Liver (tissue), 9 donors: ENCODE data around the gene TRMT1. TPM values are rescaled to one million over a fixed set of nuclear protein-coding genes. Genes with fewer than 3 reads are reported as not detected.

Source experiments
- DNase-seq: peaks from one replicate; pipeline ENCODE4 v3.0.0-alpha.2; 2017; ENCODE audit warnings: low spot score
- H3K27ac ChIP-seq, 2 donors: one replicate each; pipeline ENCODE4 v1.7.0; 2013; ENCODE audit warnings: inconsistent platforms in 2 of 2, low read length in 2 of 2, control low read depth in 1 of 2, low read depth in 1 of 2, mild to moderate bottlenecking in 1 of 2
- H3K27me3 ChIP-seq, 4 donors: one replicate each; pipeline versions ENCODE4 v1.6.1 to v1.7.0; 2013; ENCODE audit warnings: low read length in 3 of 4, inconsistent platforms in 1 of 4, mild to moderate bottlenecking in 1 of 4, moderate library complexity in 1 of 4; ENCODE audit not compliant: control insufficient read depth in 4 of 4, insufficient read depth in 4 of 4
- H3K36me3 ChIP-seq, 4 donors: one replicate each; pipeline versions ENCODE4 v1.6.1 to v1.7.0; 2013; ENCODE audit warnings: low read length in 3 of 4, mild to moderate bottlenecking in 3 of 4, low read depth in 1 of 4, moderate library complexity in 1 of 4; ENCODE audit not compliant: control insufficient read depth in 4 of 4, insufficient read depth in 3 of 4
- H3K4me1 ChIP-seq, 4 donors: one replicate each; pipeline versions ENCODE4 v1.6.1 to v1.7.0; 2013; ENCODE audit warnings: low read length in 3 of 4, mild to moderate bottlenecking in 3 of 4, moderate library complexity in 1 of 4; ENCODE audit not compliant: control insufficient read depth in 4 of 4, insufficient read depth in 4 of 4
- H3K4me3 ChIP-seq, 3 donors: one replicate each; pipeline versions ENCODE4 v1.6.1 to v1.7.0; 2013; ENCODE audit warnings: low read length in 3 of 3, control low read depth in 1 of 3, low read depth in 1 of 3, mild to moderate bottlenecking in 1 of 3
- H3K9ac ChIP-seq, 2 donors: one replicate each; pipeline ENCODE4 v1.7.0; 2013; ENCODE audit warnings: low read length in 2 of 2, mild to moderate bottlenecking in 2 of 2, moderate library complexity in 2 of 2, control low read depth in 1 of 2, low read depth in 1 of 2
- H3K9me3 ChIP-seq, 4 donors: one replicate each; pipeline versions ENCODE4 v1.6.1 to v1.7.0; 2013; ENCODE audit warnings: low read length in 3 of 4; ENCODE audit not compliant: control insufficient read depth in 4 of 4
- ATF3 ChIP-seq: IDR thresholded peaks from 2 replicates; pipeline ENCODE4 v1.6.1; 2016; ENCODE audit warnings: antibody characterized with exemption
- CTCF ChIP-seq: fragments of 150-350 bp; IDR thresholded peaks from 2 replicates; pipeline ENCODE4 v1.5.1; 2017; ENCODE audit warnings: improper control_type of control experiment, low read depth, low read length; ENCODE audit not compliant: missing input control
- EGR1 ChIP-seq, 2 donors: IDR thresholded peaks; 2 replicates each; pipeline ENCODE4 v1.6.1; 2016 to 2018; ENCODE audit warnings: antibody characterized with exemption in 2 of 2, low read depth in 2 of 2
- FOXA2 ChIP-seq: IDR thresholded peaks from 2 replicates; pipeline ENCODE4 v1.6.1; 2016; ENCODE audit warnings: antibody characterized with exemption
- GABPA ChIP-seq, 2 donors: IDR thresholded peaks in 1 of 2; conservative IDR thresholded peaks in 1 of 2; 2 replicates each; pipeline ENCODE4 v1.6.1; 2016; ENCODE audit warnings: antibody characterized with exemption in 2 of 2, mild to moderate bottlenecking in 1 of 2, moderate library complexity in 1 of 2
- HNF4A ChIP-seq, 2 donors: conservative IDR thresholded peaks; 2 replicates each; pipeline ENCODE4 v1.6.1; 2016; ENCODE audit warnings: antibody characterized with exemption in 2 of 2, mild to moderate bottlenecking in 2 of 2
- HNF4G ChIP-seq: IDR thresholded peaks from 2 replicates; pipeline ENCODE4 v1.6.1; 2016; ENCODE audit warnings: antibody characterized with exemption
- MAX ChIP-seq: IDR thresholded peaks from 2 replicates; pipeline ENCODE4 v1.6.1; 2016; ENCODE audit warnings: antibody characterized with exemption
- NR2F2 ChIP-seq: IDR thresholded peaks from 2 replicates; pipeline ENCODE4 v1.6.1; 2016; ENCODE audit warnings: antibody characterized with exemption
- REST ChIP-seq: IDR thresholded peaks from 2 replicates; pipeline ENCODE4 v1.6.1; 2016; ENCODE audit warnings: antibody characterized with exemption, mild to moderate bottlenecking
- RXRA ChIP-seq, 2 donors: IDR thresholded peaks; 2 replicates each; pipeline ENCODE4 v1.6.1; 2017 to 2018; ENCODE audit warnings: antibody characterized with exemption in 2 of 2, mild to moderate bottlenecking in 1 of 2
- SP1 ChIP-seq: IDR thresholded peaks from 2 replicates; pipeline ENCODE4 v1.6.1; 2018; ENCODE audit warnings: antibody characterized with exemption, mild to moderate bottlenecking
- TAF1 ChIP-seq: conservative IDR thresholded peaks from 2 replicates; pipeline ENCODE4 v1.6.1; 2016; ENCODE audit warnings: antibody characterized with exemption, mild to moderate bottlenecking
- WGBS: extraction: QIAGEN DNeasy Blood & Tissue Kit; methylation state at CpG from one replicate; pipeline ENCODE4 v1.1.7; 2013; 5-methylcytosine and 5-hydroxymethylcytosine counted together
- polyA plus RNA-seq, 2 donors: library from polyadenylated mRNA; stranded (reverse) in 1 of 2; unstranded in 1 of 2; fragments of 200-250 nt in 1 of 2; fragments of >200 nt in 1 of 2; fragmentation: Nextera tagmentation in 1 of 2; extraction: Ambion mirVana in 1 of 2; gene quantifications; one replicate each; pipeline versions ENCODE4 v1.2.1 to v1.2.3, GENCODE V29; 2013 to 2015
- total RNA-seq, 2 donors: library from RNA; depleted of rRNA; stranded (reverse); fragments of >200 nt; gene quantifications; one replicate each; pipeline ENCODE4 v1.2.3, GENCODE V29; 2014
- donor health status: healthy.
- donor health status: healthy.
- donor health status: healthy.
- donor health status: healthy.
- donor health status: healthy.

Gene TRMT1
- total and polyA plus RNA-seq, 4 donors, result 8.3 to 15.6 (median 11.7) TPM

- WGBS, result 10% methylated on average over 69 of the region's 69 CpGs
- Histone ChIP-seq H3K9ac (no peak overlapping the region), H3K36me3 (peaks cover 0 to 6% (median 2%) of the 10 kb centered on the region in 4 donors), H3K9me3 (no peaks in the 10 kb centered on the region), H3K4me3 (peak overlapping the region in 1 of 3 donors; percentile 19), H3K27me3 (no peaks in the 10 kb centered on the region), H3K4me1 (peaks cover 16 to 39% (median 22%) of the 10 kb centered on the region in 4 donors), H3K27ac (peak overlapping the region in 1 of 2 donors; percentile 12)
- TF ChIP-seq TAF1 (no peak), MAX (no peak), NR2F2 (no peak), EGR1 (IDR thresholded peaks at IDR 0.05; ENCODE audit: low read depth in 2 of 2) (no peak), FOXA2 (no peak), REST (no peak), ATF3 (no peak), HNF4G (no peak), GABPA (IDR thresholded peaks at IDR 0.05 in 1 of 2, conservative IDR thresholded peaks at IDR 0.05 in 1 of 2) (no peak), SP1 (no peak), HNF4A (conservative IDR thresholded peaks at IDR 0.05) (no peak)
- peak; percentile 79 for DNase-seq
These were observed 18.9 kb downstream of the TRMT1 start for GRCh38 chr19:13097463-13098258.

GRCh38 chr19:13097033-13097462 is 19.5 kb downstream of the TRMT1 start:
- DNase-seq, result no peak

More at GRCh38 chr19:13097033-13097462, 19.5 kb downstream of the TRMT1 start:
- Histone ChIP-seq H3K36me3 (peaks cover 0 to 6% (median 2%) of the 10 kb centered on the region in 4 donors), H3K9ac (no peak overlapping the region), H3K9me3 (no peaks in the 10 kb centered on the region), H3K4me1 (peaks cover 21 to 40% (median 24%) of the 10 kb centered on the region in 4 donors), H3K27me3 (no peaks in the 10 kb centered on the region), H3K27ac (no peak overlapping the region), H3K4me3 (no peak overlapping the region)
- 33% methylated on average over 20 of the region's 20 CpGs for WGBS
- TF ChIP-seq CTCF (no peak), HNF4G (no peak), NR2F2 (no peak), RXRA (IDR thresholded peaks at IDR 0.05) (no peak), SP1 (no peak)
